DND-41 (cell line): ENCODE measurements around the gene ZNF473.

Experiments used
- ATAC-seq: fragments of 200-7000 bp; cut with Tn5 transposase; 3 replicates; pipeline ENCODE4 v1.9.1; 2021; ENCODE audit warnings: low read depth; ENCODE audit not compliant: insufficient read depth
- DNase-seq: peaks from one replicate; pipeline ENCODE4 v3.0.0-alpha.2; 2020
- H2AFZ ChIP-seq: 2 replicates; pipeline ENCODE4 v1.6.0; 2012; ENCODE audit warnings: low read depth, low read length
- H3K27ac ChIP-seq: 2 replicates; pipeline ENCODE4 v1.5.1; 2012; ENCODE audit warnings: low read length, inconsistent platforms
- H3K27me3 ChIP-seq: fragments of 200-600 bp; sonication (generic); 2 replicates; pipeline ENCODE4 v1.6.0; 2012; ENCODE audit warnings: low read length, mild to moderate bottlenecking, inconsistent platforms; ENCODE audit not compliant: insufficient read depth, poor library complexity
- H3K36me3 ChIP-seq: 2 replicates; pipeline ENCODE4 v1.5.1; 2012; ENCODE audit warnings: low read length, inconsistent platforms; ENCODE audit not compliant: insufficient read depth
- H3K4me1 ChIP-seq: 2 replicates; pipeline ENCODE4 v1.5.1; 2012; ENCODE audit warnings: mild to moderate bottlenecking, low read length; ENCODE audit not compliant: insufficient read depth
- H3K4me2 ChIP-seq: 2 replicates; pipeline ENCODE4 v1.6.0; 2012; ENCODE audit warnings: mild to moderate bottlenecking, moderate library complexity, low read length, inconsistent platforms; ENCODE audit not compliant: insufficient read depth
- H3K4me3 ChIP-seq, 2 experiments: fragments of 200-600 bp in 1 of 2; shearing (Covaris generic) in 1 of 2; 2 replicates each; pipeline ENCODE4 v1.5.1; 2012 to 2016; ENCODE audit warnings: inconsistent platforms in 2 of 2, low read length in 2 of 2, mild to moderate bottlenecking in 2 of 2, low read depth in 1 of 2, moderate library complexity in 1 of 2
- H3K79me2 ChIP-seq: 2 replicates; pipeline ENCODE4 v1.6.0; 2012; ENCODE audit warnings: low read length, inconsistent platforms; ENCODE audit not compliant: insufficient read depth
- H3K9ac ChIP-seq: 2 replicates; pipeline ENCODE4 v1.6.0; 2012; ENCODE audit warnings: low read depth, mild to moderate bottlenecking, inconsistent platforms, low read length, moderate library complexity
- H3K9me3 ChIP-seq: 2 replicates; pipeline ENCODE4 v1.5.1; 2012; ENCODE audit warnings: low read length, moderate library complexity, mild to moderate bottlenecking, inconsistent platforms; ENCODE audit not compliant: insufficient read depth, severe bottlenecking
- H4K20me1 ChIP-seq: 2 replicates; pipeline ENCODE4 v1.6.0; 2012; ENCODE audit warnings: low read length; ENCODE audit not compliant: insufficient read depth
- CTCF ChIP-seq: IDR thresholded peaks from 2 replicates; pipeline ENCODE4 v1.5.1; 2012; ENCODE audit warnings: borderline replicate concordance, low read length, moderate library complexity, mild to moderate bottlenecking; ENCODE audit not compliant: poor library complexity, severe bottlenecking; ENCODE audit errors: extremely low read depth
- EZH2 ChIP-seq: IDR thresholded peaks from 3 replicates; pipeline ENCODE4 v1.6.1; 2012; ENCODE audit warnings: borderline replicate concordance, low read depth, mild to moderate bottlenecking, moderate library complexity, low read length, inconsistent platforms; ENCODE audit not compliant: severe bottlenecking

The ZNF473 gene

DNA sequence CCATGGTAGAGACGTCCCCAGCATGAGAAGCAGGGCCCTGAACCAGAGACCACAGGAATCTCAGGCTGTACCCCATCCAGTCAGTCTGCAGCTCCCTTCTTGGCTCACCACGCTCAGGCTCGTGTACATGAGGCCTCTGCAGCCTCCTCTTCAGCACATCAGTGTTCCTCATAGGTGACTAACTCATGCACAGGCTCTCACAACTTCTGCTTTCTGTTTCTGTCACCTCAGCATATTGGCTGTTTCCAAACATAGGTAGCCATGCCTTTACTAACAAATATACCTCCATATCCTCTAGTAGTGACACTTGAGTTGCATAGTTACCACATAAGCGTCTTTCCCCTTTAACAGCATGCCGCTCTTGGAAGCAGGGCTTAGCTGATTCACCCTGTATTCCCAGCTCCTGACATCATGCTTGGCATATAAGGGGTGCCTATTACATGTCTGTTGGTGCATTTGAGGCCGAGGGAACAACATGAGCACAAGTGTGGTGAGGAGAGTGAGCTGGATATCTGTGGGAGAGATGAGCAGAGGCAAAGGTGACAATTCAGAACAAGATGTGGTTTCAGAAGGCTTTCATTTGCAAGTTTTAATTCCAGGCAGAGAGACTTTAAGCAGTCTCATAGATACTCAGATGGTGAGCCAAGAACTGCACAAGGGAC, 16.7 kb downstream of the ZNF473 start:
- H3K79me2 ChIP-seq = peaks cover 11% of the 10 kb centered on the region
- no peak for ATAC-seq
- no peak overlapping the region for H2AFZ ChIP-seq
- no peak overlapping the region for H3K4me3 ChIP-seq
- H3K27me3 ChIP-seq = no peaks in the 10 kb centered on the region
- peaks cover 24% of the 10 kb centered on the region for H3K9me3 ChIP-seq
- no peak for TF ChIP-seq CTCF
- no peak for TF ChIP-seq EZH2
- DNase-seq = no peak
- H3K36me3 ChIP-seq = peaks cover 94% of the 10 kb centered on the region
- H3K4me1 ChIP-seq = no peaks in the 10 kb centered on the region
- no peak overlapping the region for H3K4me2 ChIP-seq
- no peak overlapping the region for H3K9ac ChIP-seq
- no peak overlapping the region for H3K27ac ChIP-seq
- H4K20me1 ChIP-seq = peaks cover 17% of the 10 kb centered on the region; the same call in 1 of the 2 replicates

GRCh38 chr19:50043967-50044366, 18.2 kb downstream of the ZNF473 start:
- Histone ChIP-seq H3K4me1 (no peaks in the 10 kb centered on the region), H3K9ac (no peak overlapping the region), H3K27ac (no peak overlapping the region), H4K20me1 (peaks cover 12% of the 10 kb centered on the region; the same call in 1 of the 2 replicates), H3K36me3 (peaks cover 98% of the 10 kb centered on the region), H2AFZ (no peak overlapping the region), H3K9me3 (peaks cover 24% of the 10 kb centered on the region), H3K79me2 (peaks cover 3% of the 10 kb centered on the region; the same call in 1 of the 2 replicates), H3K4me3 (no peak overlapping the region), H3K27me3 (no peaks in the 10 kb centered on the region), H3K4me2 (no peak overlapping the region)
- ATAC-seq (no peak), DNase-seq (no peak)
- TF ChIP-seq EZH2 (no peak), CTCF (no peak)

DNA sequence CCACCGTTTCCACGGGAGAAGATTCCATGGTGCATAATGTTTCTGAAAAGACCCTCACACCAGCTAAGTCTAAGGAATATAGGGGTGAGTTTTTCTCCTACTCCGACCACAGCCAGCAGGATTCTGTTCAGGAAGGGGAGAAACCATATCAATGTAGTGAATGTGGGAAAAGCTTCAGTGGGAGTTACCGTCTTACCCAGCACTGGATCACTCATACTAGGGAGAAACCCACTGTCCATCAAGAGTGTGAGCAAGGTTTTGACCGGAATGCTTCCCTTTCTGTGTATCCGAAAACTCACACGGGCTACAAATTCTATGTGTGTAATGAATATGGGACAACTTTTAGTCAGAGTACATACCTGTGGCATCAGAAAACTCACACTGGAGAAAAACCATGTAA, 19.1 kb downstream of the ZNF473 start:
- no peak for ATAC-seq
- Histone ChIP-seq H4K20me1 (peaks cover 7% of the 10 kb centered on the region; the same call in 1 of the 2 replicates), H3K4me2 (no peak overlapping the region), H3K27me3 (no peaks in the 10 kb centered on the region), H2AFZ (no peak overlapping the region), H3K9me3 (peaks cover 24% of the 10 kb centered on the region), H3K79me2 (no peaks in the 10 kb centered on the region), H3K27ac (no peak overlapping the region), H3K9ac (no peak overlapping the region), H3K4me3 (no peak overlapping the region), H3K36me3 (peaks cover 89% of the 10 kb centered on the region), H3K4me1 (no peaks in the 10 kb centered on the region)
- TF ChIP-seq EZH2 (no peak), CTCF (no peak)
- no peak for DNase-seq
